ENCODE results near the gene ASB7.

The ASB7 gene

DNA sequence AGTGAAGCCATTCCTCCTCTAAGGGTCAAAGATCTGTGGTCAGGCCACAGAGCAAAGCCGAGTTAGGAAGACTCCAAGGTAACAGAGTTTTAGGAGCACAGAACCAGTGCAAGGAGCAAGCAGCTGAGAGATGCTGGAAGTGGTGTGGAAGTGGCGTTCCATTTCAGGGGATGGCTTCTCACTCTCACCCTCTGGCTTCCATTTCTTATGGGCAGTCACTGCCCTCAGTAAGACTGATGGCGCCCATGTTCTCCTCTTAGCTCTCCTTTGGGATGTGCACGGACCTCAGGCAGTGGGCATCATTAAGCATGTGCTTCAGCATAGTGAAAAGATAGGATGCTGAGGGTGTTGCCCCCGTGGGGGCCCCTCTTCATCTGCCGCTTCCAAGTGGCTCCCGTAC is 90.3 kb downstream of the ASB7 start:
- no peak overlapping the region for H3K4me3 ChIP-seq (ENCODE audit: low read depth, low read length)
- CTCF ChIA-PET, result interaction anchor here (1.6 kb wide), 1 partner anchor 343 kb away, joined by 3 read pairs; no protein-coding TSS in a partner anchor
- H3K9me3 ChIP-seq (ENCODE audit: control insufficient read depth, insufficient read depth, low read depth, low read length), result no peaks in the 10 kb centered on the region
- POLR2A ChIA-PET, result no interaction called here
- no peak for TF ChIP-seq ZNF785 (tag by site-specific recombination; IDR thresholded peaks at IDR 0.05)
- no peak for TF ChIP-seq ZNF510 (tag by site-specific recombination; IDR thresholded peaks at IDR 0.05; ENCODE audit: insufficient replicate concordance)
- no peak for TF ChIP-seq ZFP3 (tag by site-specific recombination; IDR thresholded peaks at IDR 0.05; ENCODE audit: low read depth)
- no peak for TF ChIP-seq SCRT1 (tag by site-specific recombination; IDR thresholded peaks at IDR 0.05; ENCODE audit: borderline replicate concordance)
- TF ChIP-seq, protein P1, sequence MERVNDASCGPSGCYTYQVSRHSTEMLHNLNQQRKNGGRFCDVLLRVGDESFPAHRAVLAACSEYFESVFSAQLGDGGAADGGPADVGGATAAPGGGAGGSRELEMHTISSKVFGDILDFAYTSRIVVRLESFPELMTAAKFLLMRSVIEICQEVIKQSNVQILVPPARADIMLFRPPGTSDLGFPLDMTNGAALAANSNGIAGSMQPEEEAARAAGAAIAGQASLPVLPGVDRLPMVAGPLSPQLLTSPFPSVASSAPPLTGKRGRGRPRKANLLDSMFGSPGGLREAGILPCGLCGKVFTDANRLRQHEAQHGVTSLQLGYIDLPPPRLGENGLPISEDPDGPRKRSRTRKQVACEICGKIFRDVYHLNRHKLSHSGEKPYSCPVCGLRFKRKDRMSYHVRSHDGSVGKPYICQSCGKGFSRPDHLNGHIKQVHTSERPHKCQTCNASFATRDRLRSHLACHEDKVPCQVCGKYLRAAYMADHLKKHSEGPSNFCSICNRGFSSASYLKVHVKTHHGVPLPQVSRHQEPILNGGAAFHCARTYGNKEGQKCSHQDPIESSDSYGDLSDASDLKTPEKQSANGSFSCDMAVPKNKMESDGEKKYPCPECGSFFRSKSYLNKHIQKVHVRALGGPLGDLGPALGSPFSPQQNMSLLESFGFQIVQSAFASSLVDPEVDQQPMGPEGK (tag by site-specific recombination; IDR thresholded peaks at IDR 0.05), result no peak
- TF ChIP-seq, protein P2, sequence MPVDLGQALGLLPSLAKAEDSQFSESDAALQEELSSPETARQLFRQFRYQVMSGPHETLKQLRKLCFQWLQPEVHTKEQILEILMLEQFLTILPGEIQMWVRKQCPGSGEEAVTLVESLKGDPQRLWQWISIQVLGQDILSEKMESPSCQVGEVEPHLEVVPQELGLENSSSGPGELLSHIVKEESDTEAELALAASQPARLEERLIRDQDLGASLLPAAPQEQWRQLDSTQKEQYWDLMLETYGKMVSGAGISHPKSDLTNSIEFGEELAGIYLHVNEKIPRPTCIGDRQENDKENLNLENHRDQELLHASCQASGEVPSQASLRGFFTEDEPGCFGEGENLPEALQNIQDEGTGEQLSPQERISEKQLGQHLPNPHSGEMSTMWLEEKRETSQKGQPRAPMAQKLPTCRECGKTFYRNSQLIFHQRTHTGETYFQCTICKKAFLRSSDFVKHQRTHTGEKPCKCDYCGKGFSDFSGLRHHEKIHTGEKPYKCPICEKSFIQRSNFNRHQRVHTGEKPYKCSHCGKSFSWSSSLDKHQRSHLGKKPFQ (tag by site-specific recombination; IDR thresholded peaks at IDR 0.05), result no peak
- TF ChIP-seq, protein P3, sequence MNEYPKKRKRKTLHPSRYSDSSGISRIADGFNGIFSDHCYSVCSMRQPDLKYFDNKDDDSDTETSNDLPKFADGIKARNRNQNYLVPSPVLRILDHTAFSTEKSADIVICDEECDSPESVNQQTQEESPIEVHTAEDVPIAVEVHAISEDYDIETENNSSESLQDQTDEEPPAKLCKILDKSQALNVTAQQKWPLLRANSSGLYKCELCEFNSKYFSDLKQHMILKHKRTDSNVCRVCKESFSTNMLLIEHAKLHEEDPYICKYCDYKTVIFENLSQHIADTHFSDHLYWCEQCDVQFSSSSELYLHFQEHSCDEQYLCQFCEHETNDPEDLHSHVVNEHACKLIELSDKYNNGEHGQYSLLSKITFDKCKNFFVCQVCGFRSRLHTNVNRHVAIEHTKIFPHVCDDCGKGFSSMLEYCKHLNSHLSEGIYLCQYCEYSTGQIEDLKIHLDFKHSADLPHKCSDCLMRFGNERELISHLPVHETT (tag by site-specific recombination; IDR thresholded peaks at IDR 0.05), result no peak
- TF ChIP-seq ZFP41 (tag by site-specific recombination; IDR thresholded peaks at IDR 0.05; ENCODE audit: borderline replicate concordance), result no peak
- TF ChIP-seq ZNF404 (tag by site-specific recombination; IDR thresholded peaks at IDR 0.05), result no peak
- no peak for TF ChIP-seq ZNF843 (tag by site-specific recombination; IDR thresholded peaks at IDR 0.05)
- no peak for TF ChIP-seq KLF9 (tag by site-specific recombination; IDR thresholded peaks at IDR 0.05; ENCODE audit: low read depth)
- TF ChIP-seq ZNF768 (tag by site-specific recombination; IDR thresholded peaks at IDR 0.05), result no peak
- TF ChIP-seq ZNF701 (tag by site-specific recombination; IDR thresholded peaks at IDR 0.05), result no peak
- no peak for TF ChIP-seq ZNF548 (tag by site-specific recombination; IDR thresholded peaks at IDR 0.05)
- TF ChIP-seq ZNF266 (tag by site-specific recombination; IDR thresholded peaks at IDR 0.05; ENCODE audit: low read depth), result no peak
- TF ChIP-seq PRDM1 (tag by site-specific recombination; IDR thresholded peaks at IDR 0.05), result no peak
- TF ChIP-seq SCRT2 (tag by site-specific recombination; IDR thresholded peaks at IDR 0.05), result no peak
- H3K4me1 ChIP-seq (ENCODE audit: control insufficient read depth, insufficient read depth, low read length), result no peaks in the 10 kb centered on the region
- no peak overlapping the region for H3K27ac ChIP-seq (ENCODE audit: extremely low read depth, low read depth, low read length)
- H3K36me3 ChIP-seq (ENCODE audit: control insufficient read depth in 2 of 2, insufficient read depth in 1 of 2, low read length in 2 of 2), result no peaks in the 10 kb centered on the region

DNA sequence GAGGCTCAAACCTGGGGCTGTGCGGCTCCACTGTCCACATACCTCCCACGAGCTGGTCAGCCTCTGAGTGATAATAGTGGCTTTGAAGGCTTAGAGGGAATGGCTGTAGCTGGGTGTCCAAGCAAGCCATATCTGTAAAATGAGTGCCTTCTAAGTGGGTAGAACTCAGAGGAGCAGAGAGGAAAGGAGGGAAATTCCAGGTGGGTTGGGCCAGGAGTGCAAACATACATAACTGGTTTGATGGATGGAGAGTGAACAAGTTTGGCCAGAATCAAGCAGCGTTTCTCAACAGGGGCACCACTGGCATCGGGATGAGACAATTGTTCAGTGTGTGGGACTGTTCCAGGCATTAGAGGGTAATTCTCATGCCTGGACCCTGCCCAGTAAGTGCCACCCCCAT is 91.1 kb downstream of the ASB7 start:
- no peak overlapping the region for H3K27ac ChIP-seq (ENCODE audit: extremely low read depth, low read depth, low read length)
- ChIA-PET POLR2A (no interaction called here), CTCF (interaction anchor here (0.7 kb wide), 1 partner anchor 339 kb away, joined by 3 read pairs; no protein-coding TSS in a partner anchor)
- H3K4me1 ChIP-seq (ENCODE audit: control insufficient read depth, insufficient read depth, low read length), result no peaks in the 10 kb centered on the region
- H3K36me3 ChIP-seq (ENCODE audit: control insufficient read depth in 2 of 2, insufficient read depth in 1 of 2, low read length in 2 of 2), result no peaks in the 10 kb centered on the region
- H3K4me3 ChIP-seq (ENCODE audit: low read depth, low read length), result no peak overlapping the region
- no peaks in the 10 kb centered on the region for H3K9me3 ChIP-seq (ENCODE audit: control insufficient read depth, insufficient read depth, low read depth, low read length)
- TF ChIP-seq KLF16 (tag by site-specific recombination; IDR thresholded peaks at IDR 0.05) (no peak), ZNF785 (tag by site-specific recombination; IDR thresholded peaks at IDR 0.05) (no peak), ZNF354C (tag by site-specific recombination; IDR thresholded peaks at IDR 0.05; ENCODE audit: borderline replicate concordance, low read depth) (no peak), SALL2 (tag by site-specific recombination; IDR thresholded peaks at IDR 0.05; ENCODE audit: borderline replicate concordance) (no peak), ZNF311 (tag by site-specific recombination; IDR thresholded peaks at IDR 0.05; ENCODE audit: borderline replicate concordance) (no peak), ZNF19 (tag by site-specific recombination; IDR thresholded peaks at IDR 0.05; ENCODE audit: low read depth) (no peak), ZNF621 (tag by site-specific recombination; IDR thresholded peaks at IDR 0.05) (no peak), KLF9 (tag by site-specific recombination; IDR thresholded peaks at IDR 0.05; ENCODE audit: low read depth) (no peak), ZNF791 (tag by site-specific recombination; IDR thresholded peaks at IDR 0.05) (no peak), ZNF146 (tag by site-specific recombination; IDR thresholded peaks at IDR 0.05) (no peak)
- TF ChIP-seq, protein P4, sequence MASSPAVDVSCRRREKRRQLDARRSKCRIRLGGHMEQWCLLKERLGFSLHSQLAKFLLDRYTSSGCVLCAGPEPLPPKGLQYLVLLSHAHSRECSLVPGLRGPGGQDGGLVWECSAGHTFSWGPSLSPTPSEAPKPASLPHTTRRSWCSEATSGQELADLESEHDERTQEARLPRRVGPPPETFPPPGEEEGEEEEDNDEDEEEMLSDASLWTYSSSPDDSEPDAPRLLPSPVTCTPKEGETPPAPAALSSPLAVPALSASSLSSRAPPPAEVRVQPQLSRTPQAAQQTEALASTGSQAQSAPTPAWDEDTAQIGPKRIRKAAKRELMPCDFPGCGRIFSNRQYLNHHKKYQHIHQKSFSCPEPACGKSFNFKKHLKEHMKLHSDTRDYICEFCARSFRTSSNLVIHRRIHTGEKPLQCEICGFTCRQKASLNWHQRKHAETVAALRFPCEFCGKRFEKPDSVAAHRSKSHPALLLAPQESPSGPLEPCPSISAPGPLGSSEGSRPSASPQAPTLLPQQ (tag by site-specific recombination; IDR thresholded peaks at IDR 0.05), result no peak
- TF ChIP-seq, protein P5, sequence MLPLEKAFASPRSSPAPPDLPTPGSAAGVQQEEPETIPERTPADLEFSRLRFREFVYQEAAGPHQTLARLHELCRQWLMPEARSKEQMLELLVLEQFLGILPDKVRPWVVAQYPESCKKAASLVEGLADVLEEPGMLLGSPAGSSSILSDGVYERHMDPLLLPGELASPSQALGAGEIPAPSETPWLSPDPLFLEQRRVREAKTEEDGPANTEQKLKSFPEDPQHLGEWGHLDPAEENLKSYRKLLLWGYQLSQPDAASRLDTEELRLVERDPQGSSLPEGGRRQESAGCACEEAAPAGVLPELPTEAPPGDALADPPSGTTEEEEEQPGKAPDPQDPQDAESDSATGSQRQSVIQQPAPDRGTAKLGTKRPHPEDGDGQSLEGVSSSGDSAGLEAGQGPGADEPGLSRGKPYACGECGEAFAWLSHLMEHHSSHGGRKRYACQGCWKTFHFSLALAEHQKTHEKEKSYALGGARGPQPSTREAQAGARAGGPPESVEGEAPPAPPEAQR (tag by site-specific recombination; IDR thresholded peaks at IDR 0.05), result no peak

All from HEK293 (cell line).